ENCODE results near the gene VN1R5. TPM values are rescaled to one million over a fixed set of nuclear protein-coding genes. Genes with fewer than 3 reads are reported as not detected.

VN1R5 gene
- total and polyA plus RNA-seq, 9 of the 15 experiments (the other 6 are each of a cell fraction or from before 2014, with no cell fraction given): not detected

DNA sequence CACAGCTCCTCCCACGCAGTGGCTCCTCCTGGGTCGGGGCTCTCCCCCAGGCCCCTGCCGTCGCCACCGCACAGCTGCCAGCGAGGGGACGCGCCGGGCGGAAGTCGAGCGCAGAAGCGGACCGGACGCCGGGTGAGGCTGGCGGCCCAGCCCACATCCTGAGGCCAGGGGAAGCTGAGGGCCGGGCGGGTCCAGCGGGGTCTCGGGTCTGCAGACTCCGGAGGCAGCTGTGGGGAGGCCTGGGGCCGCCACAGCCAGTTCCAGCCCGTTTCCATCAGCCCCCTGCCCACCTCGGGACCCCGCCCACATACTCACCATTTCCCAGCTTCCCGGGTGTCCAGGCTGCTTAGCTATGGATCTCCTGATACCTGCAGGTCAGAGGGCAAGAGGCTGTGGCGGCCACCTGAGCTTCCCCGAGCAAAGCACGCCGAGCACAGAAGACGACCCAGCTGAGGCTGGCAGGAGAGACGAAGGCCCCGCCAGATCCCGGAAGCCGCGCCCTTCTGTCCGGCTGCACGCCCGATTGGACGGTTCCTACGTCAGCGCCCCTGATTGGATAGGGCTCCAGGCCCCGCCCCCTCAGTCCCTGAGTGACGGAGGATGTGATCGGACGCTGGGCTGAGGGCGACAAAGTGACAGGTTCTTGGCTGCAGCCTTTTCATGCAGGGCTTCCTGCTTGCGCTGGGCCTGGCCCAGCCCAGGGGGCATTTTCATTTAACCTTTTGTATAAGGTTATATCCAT is 45.3 kb upstream of the VN1R5 start (continued):
- TF ChIP-seq GABPA (tag; conservative IDR thresholded peaks at IDR 0.05; ENCODE audit: low read depth) (peak; percentile 88), HES1 (IDR thresholded peaks at IDR 0.05; ENCODE audit: low read depth) (no peak), MITF (IDR thresholded peaks at IDR 0.05) (no peak), TRIM25 (IDR thresholded peaks at IDR 0.05; ENCODE audit: borderline replicate concordance) (no peak; the same call in 1 of the 2 replicates), CCNT2 (IDR thresholded peaks at IDR 0.05; ENCODE audit: borderline replicate concordance, extremely low read depth, insufficient read length, low read depth, low read length) (peak; percentile 24), ZFP1 (CRISPR knock-in tag; IDR thresholded peaks at IDR 0.05) (no peak), C11orf30 (IDR thresholded peaks at IDR 0.05; ENCODE audit: low read depth) (no peak), ARHGAP35 (IDR thresholded peaks at IDR 0.05; ENCODE audit: partially characterized antibody) (no peak), CBX3 (IDR thresholded peaks at IDR 0.05; ENCODE audit: borderline replicate concordance in 1 of 2, low read length in 2 of 2) (peak in 1 of 2 experiments; percentile 32; a peak in 1 of 3 replicates), LEF1 (IDR thresholded peaks at IDR 0.05) (no peak), ZNF121 (CRISPR knock-in tag; conservative IDR thresholded peaks at IDR 0.05) (no peak), PYGO2 (tag; IDR thresholded peaks at IDR 0.05) (no peak), KLF16 (IDR thresholded peaks at IDR 0.05) (no peak), DDX20 (tag; IDR thresholded peaks at IDR 0.05; ENCODE audit: low read depth) (no peak), ARID2 (IDR thresholded peaks at IDR 0.05) (no peak), ZNF274 (IDR thresholded peaks at IDR 0.05; ENCODE audit: borderline replicate concordance, low read depth, low read length) (no peak), TRIM28 (IDR thresholded peaks at IDR 0.05) (no peak), NFYB (IDR thresholded peaks at IDR 0.05; ENCODE audit: extremely low read depth, insufficient read length) (peak; percentile 89)
- TF ChIP-seq, protein P1, sequence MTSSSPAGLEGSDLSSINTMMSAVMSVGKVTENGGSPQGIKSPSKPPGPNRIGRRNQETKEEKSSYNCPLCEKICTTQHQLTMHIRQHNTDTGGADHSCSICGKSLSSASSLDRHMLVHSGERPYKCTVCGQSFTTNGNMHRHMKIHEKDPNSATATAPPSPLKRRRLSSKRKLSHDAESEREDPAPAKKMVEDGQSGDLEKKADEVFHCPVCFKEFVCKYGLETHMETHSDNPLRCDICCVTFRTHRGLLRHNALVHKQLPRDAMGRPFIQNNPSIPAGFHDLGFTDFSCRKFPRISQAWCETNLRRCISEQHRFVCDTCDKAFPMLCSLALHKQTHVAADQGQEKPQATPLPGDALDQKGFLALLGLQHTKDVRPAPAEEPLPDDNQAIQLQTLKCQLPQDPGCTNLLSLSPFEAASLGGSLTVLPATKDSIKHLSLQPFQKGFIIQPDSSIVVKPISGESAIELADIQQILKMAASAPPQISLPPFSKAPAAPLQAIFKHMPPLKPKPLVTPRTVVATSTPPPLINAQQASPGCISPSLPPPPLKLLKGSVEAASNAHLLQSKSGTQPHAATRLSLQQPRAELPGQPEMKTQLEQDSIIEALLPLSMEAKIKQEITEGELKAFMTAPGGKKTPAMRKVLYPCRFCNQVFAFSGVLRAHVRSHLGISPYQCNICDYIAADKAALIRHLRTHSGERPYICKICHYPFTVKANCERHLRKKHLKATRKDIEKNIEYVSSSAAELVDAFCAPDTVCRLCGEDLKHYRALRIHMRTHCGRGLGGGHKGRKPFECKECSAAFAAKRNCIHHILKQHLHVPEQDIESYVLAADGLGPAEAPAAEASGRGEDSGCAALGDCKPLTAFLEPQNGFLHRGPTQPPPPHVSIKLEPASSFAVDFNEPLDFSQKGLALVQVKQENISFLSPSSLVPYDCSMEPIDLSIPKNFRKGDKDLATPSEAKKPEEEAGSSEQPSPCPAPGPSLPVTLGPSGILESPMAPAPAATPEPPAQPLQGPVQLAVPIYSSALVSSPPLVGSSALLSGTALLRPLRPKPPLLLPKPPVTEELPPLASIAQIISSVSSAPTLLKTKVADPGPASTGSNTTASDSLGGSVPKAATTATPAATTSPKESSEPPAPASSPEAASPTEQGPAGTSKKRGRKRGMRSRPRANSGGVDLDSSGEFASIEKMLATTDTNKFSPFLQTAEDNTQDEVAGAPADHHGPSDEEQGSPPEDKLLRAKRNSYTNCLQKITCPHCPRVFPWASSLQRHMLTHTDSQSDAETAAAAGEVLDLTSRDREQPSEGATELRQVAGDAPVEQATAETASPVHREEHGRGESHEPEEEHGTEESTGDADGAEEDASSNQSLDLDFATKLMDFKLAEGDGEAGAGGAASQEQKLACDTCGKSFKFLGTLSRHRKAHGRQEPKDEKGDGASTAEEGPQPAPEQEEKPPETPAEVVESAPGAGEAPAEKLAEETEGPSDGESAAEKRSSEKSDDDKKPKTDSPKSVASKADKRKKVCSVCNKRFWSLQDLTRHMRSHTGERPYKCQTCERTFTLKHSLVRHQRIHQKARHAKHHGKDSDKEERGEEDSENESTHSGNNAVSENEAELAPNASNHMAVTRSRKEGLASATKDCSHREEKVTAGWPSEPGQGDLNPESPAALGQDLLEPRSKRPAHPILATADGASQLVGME (CRISPR knock-in tag; IDR thresholded peaks at IDR 0.05): no peak

Measured in K562 (cell line).